H1 (cell line): Measurements from ENCODE around the gene TTLL5. TPM values are rescaled to one million over a fixed set of nuclear protein-coding genes. Genes with fewer than 3 reads are reported as not detected.

Experiments used
- CTCF ChIA-PET: fragments of 300-600 bp; sonication (Branson Sonifier 250); formaldehyde crosslinking; loops from one replicate; lab custom pipeline; 2021; ENCODE audit not compliant: partially characterized antibody; lab: Charles Lee
- POLR2A ChIA-PET: fragments of 300-600 bp; sonication (Branson Sonifier 250); formaldehyde crosslinking; loops from one replicate; lab custom pipeline; 2021; ENCODE audit warnings: inconsistent platforms; ENCODE audit not compliant: partially characterized antibody; lab: Charles Lee
- DNase-seq, 2 experiments: peaks; one replicate each; pipeline versions ENCODE4 v3.0.0 to v3.0.0-alpha.2; 2010 to 2022; ENCODE audit warnings: low spot score in 2 of 2, low read depth in 1 of 2, mixed read lengths in 1 of 2
- FAIRE-seq: peaks from 2 replicates; lab custom pipeline; 2011; peaks lifted over from hg19 to GRCh38; lab: Jason Lieb, UNC
- H2AFZ ChIP-seq: 2 replicates; pipeline ENCODE4 v1.8.1; 2012; ENCODE audit warnings: low read length, inconsistent platforms
- H2AK5ac ChIP-seq: 2 replicates; pipeline ENCODE4 v1.6.1; 2013; ENCODE audit warnings: low read depth, low read length
- H2BK120ac ChIP-seq: replicated peaks from 2 replicates; pipeline ENCODE3; 2013; ENCODE audit warnings: low read depth, low read length, inconsistent platforms
- H2BK12ac ChIP-seq: 2 replicates; pipeline ENCODE4 v1.6.1; 2013; ENCODE audit warnings: low read depth, low read length
- H2BK15ac ChIP-seq: 2 replicates; pipeline ENCODE4 v1.6.1; 2013; ENCODE audit warnings: low read length
- H2BK20ac ChIP-seq: 2 replicates; pipeline ENCODE4 v1.6.1; 2013; ENCODE audit warnings: low read length
- H2BK5ac ChIP-seq: 2 replicates; pipeline ENCODE4 v1.6.1; 2013; ENCODE audit warnings: low read depth, low read length
- H3K14ac ChIP-seq: 2 replicates; pipeline ENCODE4 v1.6.1; 2013; ENCODE audit warnings: inconsistent platforms; ENCODE audit not compliant: insufficient read length
- H3K18ac ChIP-seq: 2 replicates; pipeline ENCODE4 v1.6.1; 2013; ENCODE audit warnings: low read length; ENCODE audit errors: extremely low read depth
- H3K23ac ChIP-seq: 2 replicates; pipeline ENCODE4 v1.6.1; 2013; ENCODE audit warnings: inconsistent platforms; ENCODE audit not compliant: insufficient read length
- H3K23me2 ChIP-seq: 2 replicates; pipeline ENCODE4 v1.6.1; 2013; ENCODE audit warnings: low read depth, low read length
- H3K27ac ChIP-seq: 2 replicates; pipeline ENCODE4 v1.6.1; 2011; ENCODE audit warnings: low read depth, low read length, inconsistent platforms
- H3K27me3 ChIP-seq, 4 experiments: replicated peaks in 1 of 4; 1 replicate in 1 of 4; 2 replicates in 3 of 4; pipeline versions ENCODE4 v1.6.1 to v1.8.1; 2011 to 2013; ENCODE audit warnings: low read length in 3 of 4, mild to moderate bottlenecking in 3 of 4, inconsistent platforms in 2 of 4, mixed read lengths in 2 of 4, moderate library complexity in 1 of 4; ENCODE audit not compliant: control insufficient read depth in 3 of 4, insufficient read depth in 3 of 4; ENCODE audit errors: extremely low read depth in 1 of 4
- H3K36me3 ChIP-seq, 4 experiments: 2 replicates each; pipeline versions ENCODE4 v1.6.1 to v1.8.1; 2011 to 2013; ENCODE audit warnings: mild to moderate bottlenecking in 4 of 4, low read length in 3 of 4, moderate library complexity in 2 of 4, control low read depth in 1 of 4, inconsistent platforms in 1 of 4; ENCODE audit not compliant: insufficient read depth in 4 of 4, control insufficient read depth in 2 of 4
- H3K4ac ChIP-seq: replicated peaks from 2 replicates; pipeline ENCODE3; 2013; ENCODE audit warnings: low read length, low read depth, mixed read lengths, inconsistent platforms; ENCODE audit not compliant: insufficient read length
- H3K4me1 ChIP-seq, 4 experiments: replicated peaks in 1 of 4; 1 replicate in 1 of 4; 2 replicates in 3 of 4; pipeline versions ENCODE4 v1.6.1 to v1.8.1; 2011 to 2013; ENCODE audit warnings: low read length in 3 of 4, inconsistent platforms in 2 of 4, mixed read lengths in 1 of 4; ENCODE audit not compliant: insufficient read depth in 4 of 4, control insufficient read depth in 3 of 4
- H3K4me2 ChIP-seq, 2 experiments: 2 replicates each; pipeline versions ENCODE4 v1.6.1 to v1.8.1; 2011 to 2013; ENCODE audit warnings: low read depth in 2 of 2, low read length in 2 of 2, control low read depth in 1 of 2, inconsistent platforms in 1 of 2, mild to moderate bottlenecking in 1 of 2; ENCODE audit not compliant: insufficient read depth in 1 of 2
- H3K4me3 ChIP-seq, 4 experiments: fragments of 200-600, 300-600 bp in 1 of 4; sonication (generic), shearing (Covaris generic), sonication (Bioruptor Twin) in 1 of 4; 2 replicates each; pipeline versions ENCODE4 v1.5.1 to v1.8.1; 2011 to 2016; ENCODE audit warnings: low read length in 4 of 4, low read depth in 3 of 4, control low read depth in 2 of 4, inconsistent platforms in 2 of 4, mild to moderate bottlenecking in 2 of 4, mixed read lengths in 1 of 4, moderate library complexity in 1 of 4; ENCODE audit not compliant: insufficient read depth in 2 of 4; ENCODE audit errors: extremely low read depth in 1 of 4
- H3K56ac ChIP-seq: replicated peaks from 2 replicates; pipeline ENCODE3; 2013; ENCODE audit warnings: low read depth, mild to moderate bottlenecking, mixed read lengths, low read length, inconsistent platforms; ENCODE audit not compliant: insufficient read length
- H3K79me1 ChIP-seq: 2 replicates; pipeline ENCODE4 v1.6.1; 2013; ENCODE audit warnings: low read depth, low read length, control low read depth
- H3K79me2 ChIP-seq, 2 experiments: 2 replicates each; pipeline versions ENCODE4 v1.6.1 to v1.8.1; 2012 to 2013; ENCODE audit warnings: low read length in 2 of 2, mild to moderate bottlenecking in 2 of 2, inconsistent platforms in 1 of 2; ENCODE audit not compliant: insufficient read depth in 2 of 2, control insufficient read depth in 1 of 2
- H3K9ac ChIP-seq, 4 experiments: replicated peaks in 1 of 4; 1 replicate in 1 of 4; 2 replicates in 3 of 4; pipeline versions ENCODE4 v1.6.1 to v1.8.1; 2011 to 2013; ENCODE audit warnings: low read depth in 3 of 4, low read length in 3 of 4, control low read depth in 2 of 4, mild to moderate bottlenecking in 2 of 4, moderate library complexity in 2 of 4, inconsistent platforms in 1 of 4; ENCODE audit errors: extremely low read depth in 1 of 4
- H3K9me3 ChIP-seq, 2 experiments: 2 replicates each; pipeline versions ENCODE4 v1.6.1 to v1.8.1; 2012 to 2013; ENCODE audit warnings: mild to moderate bottlenecking in 2 of 2, moderate library complexity in 2 of 2, control low read depth in 1 of 2, inconsistent platforms in 1 of 2, low read depth in 1 of 2, low read length in 1 of 2, mixed read lengths in 1 of 2; ENCODE audit not compliant: insufficient read depth in 2 of 2
- H4K20me1 ChIP-seq, 2 experiments: replicated peaks in 1 of 2; 2 replicates each; pipeline versions ENCODE3 to v1.8.1; 2011 to 2013; ENCODE audit warnings: inconsistent platforms in 2 of 2, low read length in 2 of 2, mild to moderate bottlenecking in 1 of 2; ENCODE audit not compliant: insufficient read depth in 2 of 2, control insufficient read depth in 1 of 2
- H4K5ac ChIP-seq: 2 replicates; pipeline ENCODE4 v1.6.1; 2013; ENCODE audit warnings: low read length, low read depth, mixed read lengths, inconsistent platforms; ENCODE audit not compliant: insufficient read length
- H4K8ac ChIP-seq: 2 replicates; pipeline ENCODE4 v1.8.0; 2013; ENCODE audit warnings: mild to moderate bottlenecking, moderate library complexity, low read length, inconsistent platforms; ENCODE audit not compliant: insufficient read depth; ENCODE audit errors: extremely low read depth
- H4K91ac ChIP-seq: replicated peaks from 2 replicates; pipeline ENCODE3; 2013; ENCODE audit warnings: low read length, mixed read lengths, inconsistent platforms; ENCODE audit not compliant: insufficient read length
- ATF2 ChIP-seq: IDR thresholded peaks from 2 replicates; pipeline ENCODE4 v1.6.1; 2012; ENCODE audit warnings: low read length, inconsistent platforms
- ATF3 ChIP-seq: IDR thresholded peaks from 2 replicates; pipeline ENCODE4 v1.6.1; 2011; ENCODE audit warnings: low read depth, mild to moderate bottlenecking, low read length; ENCODE audit not compliant: insufficient read depth
- BACH1 ChIP-seq: IDR thresholded peaks from 2 replicates; pipeline ENCODE4 v1.6.1; 2012; ENCODE audit warnings: low read length, improper control_type of control experiment
- CREB1 ChIP-seq: IDR thresholded peaks from 2 replicates; pipeline ENCODE4 v1.6.1; 2012; ENCODE audit warnings: inconsistent platforms
- EP300 ChIP-seq, 2 experiments: IDR thresholded peaks; 1 replicate in 1 of 2; 2 replicates in 1 of 2; pipeline ENCODE4 v1.6.1; 2011 to 2012; ENCODE audit warnings: low read depth in 2 of 2, low read length in 2 of 2, mild to moderate bottlenecking in 2 of 2, borderline replicate concordance in 1 of 2, inconsistent platforms in 1 of 2, moderate library complexity in 1 of 2
- GTF2F1 ChIP-seq: IDR thresholded peaks from 2 replicates; pipeline ENCODE4 v1.6.1; 2012; ENCODE audit warnings: low read depth, low read length, improper control_type of control experiment, borderline replicate concordance
- KDM5A ChIP-seq: fragments of 200-600 bp; IDR thresholded peaks from 2 replicates; pipeline ENCODE4 v1.7.1; 2012; ENCODE audit warnings: mild to moderate bottlenecking, low read length, inconsistent platforms, mixed read lengths
- POLR2A ChIP-seq, 2 experiments: IDR thresholded peaks; 1 replicate in 1 of 2; 2 replicates in 1 of 2; pipeline ENCODE4 v1.6.1; 2011; ENCODE audit warnings: low read depth in 2 of 2, low read length in 2 of 2, mild to moderate bottlenecking in 2 of 2; ENCODE audit errors: control extremely low read depth in 1 of 2
- SIN3A ChIP-seq, 2 experiments: IDR thresholded peaks in 1 of 2; conservative IDR thresholded peaks in 1 of 2; 2 replicates each; pipeline ENCODE4 v1.6.1; 2011 to 2012; ENCODE audit warnings: low read length in 2 of 2, improper control_type of control experiment in 1 of 2, low read depth in 1 of 2, mild to moderate bottlenecking in 1 of 2
- TAF7 ChIP-seq: optimal IDR thresholded peaks from 2 replicates; pipeline ENCODE3; 2011; ENCODE audit warnings: low read depth, mild to moderate bottlenecking, inconsistent platforms, low read length, moderate library complexity, borderline replicate concordance
- YY1 ChIP-seq: IDR thresholded peaks from 2 replicates; pipeline ENCODE4 v1.6.1; 2011; ENCODE audit warnings: low read depth, mild to moderate bottlenecking, low read length
- WGBS, 2 experiments: shearing (Covaris generic) in 1 of 2; methylation state at CpG; one replicate each; pipeline versions ENCODE4 v1.1.6 to v1.1.7; 2013 to 2015; ENCODE audit warnings: low lambda C conversion rate in 2 of 2, mixed read lengths in 2 of 2, inconsistent platforms in 1 of 2, low coverage in 1 of 2, missing lambda C conversion rate in 1 of 2; ENCODE audit not compliant: insufficient replicate concordance in 2 of 2, insufficient coverage in 1 of 2, insufficient read length in 1 of 2; ENCODE audit errors: extremely low coverage in 1 of 2, missing lambda C conversion rate in 1 of 2; 5-methylcytosine and 5-hydroxymethylcytosine counted together
- polyA plus RNA-seq, 7 experiments: library from polyadenylated mRNA; depleted of rRNA in 3 of 7; stranded (reverse) in 5 of 7; unstranded in 2 of 7; fragments of >200 nt in 5 of 7; fragments of 200-250 nt in 2 of 7; gene quantifications; 1 replicate in 5 of 7; 2 replicates in 1 of 7; 4 replicates in 1 of 7; pipeline versions ENCODE4 v1.2.1 to v1.2.3, GENCODE V29; 2011 to 2013; ENCODE audit warnings: missing spikeins in 2 of 7, mixed read lengths in 2 of 7
- total RNA-seq: library from RNA; stranded (reverse); fragmentation: NEBNext Ultra II Directional; extraction: Animal tissue kit (Norgen Biotek cat#: 25700); gene quantifications from 2 replicates; pipeline ENCODE4 v1.2.1, GENCODE V29; 2021

TTLL5 gene
- total and polyA plus RNA-seq, 2 of the 8 experiments (the other 6 are each of a cell fraction or from before 2014, with no cell fraction given): 16.1 to 45.9 TPM

GRCh38 chr14:75714991-75715390, 53.9 kb downstream of the TTLL5 start:
- no peak overlapping the region for H3K56ac ChIP-seq
- H2AFZ ChIP-seq: no peak overlapping the region
- FAIRE-seq: no peak
- no peaks in the 10 kb centered on the region for H3K9me3 ChIP-seq
- no peak overlapping the region for H2BK15ac ChIP-seq
- H3K36me3 ChIP-seq: peaks cover 2 to 10% (median 8%) of the 10 kb centered on the region in 4 experiments; a peak in 4 of 8 replicates
- no peak overlapping the region for H2AK5ac ChIP-seq
- no peaks in the 10 kb centered on the region for H3K23me2 ChIP-seq
- H3K27ac ChIP-seq: no peak overlapping the region
- CTCF ChIA-PET: interaction anchor here (1.3 kb wide), 1 partner anchor 15 kb away, joined by 4 read pairs; no protein-coding TSS in a partner anchor
- H3K14ac ChIP-seq: no peak overlapping the region
- H3K4ac ChIP-seq: no peak overlapping the region
- H3K27me3 ChIP-seq: no peaks in the 10 kb centered on the region
- no peak overlapping the region for H2BK5ac ChIP-seq
- H3K4me3 ChIP-seq: no peak overlapping the region
- no peak overlapping the region for H3K18ac ChIP-seq
- H3K9ac ChIP-seq: no peak overlapping the region
- H3K4me1 ChIP-seq: peaks cover 0 to 14% (median 5%) of the 10 kb centered on the region in 4 experiments; a peak in 6 of 7 replicates
- no peak overlapping the region for H3K4me2 ChIP-seq
- no peak for DNase-seq
- no peak overlapping the region for H4K8ac ChIP-seq
- H3K79me1 ChIP-seq: no peaks in the 10 kb centered on the region
- H4K5ac ChIP-seq: no peak overlapping the region
- no peak overlapping the region for H2BK12ac ChIP-seq
- POLR2A ChIA-PET: no interaction called here
- H4K91ac ChIP-seq: no peak overlapping the region
- H4K20me1 ChIP-seq: no peaks in the 10 kb centered on the region
- H2BK20ac ChIP-seq: no peak overlapping the region
- H2BK120ac ChIP-seq: no peak overlapping the region
- no peaks in the 10 kb centered on the region for H3K79me2 ChIP-seq
- no peak overlapping the region for H3K23ac ChIP-seq
- WGBS, 2 experiments: 90% methylated on average over 2 of the region's 2 CpGs; no CpG with 5 or more reads in 1 of the 2 experiments
- no peak for TF ChIP-seq KDM5A
- no peak for TF ChIP-seq GTF2F1
- TF ChIP-seq EP300 (IDR thresholded peaks at IDR 0.05; ENCODE audit: borderline replicate concordance in 1 of 2, low read depth in 2 of 2, low read length in 2 of 2): no peak
- no peak for TF ChIP-seq YY1
- TF ChIP-seq BACH1: no peak
- TF ChIP-seq POLR2A (IDR thresholded peaks at IDR 0.05; ENCODE audit: control extremely low read depth in 1 of 2, low read depth in 2 of 2, low read length in 2 of 2): no peak
- no peak for TF ChIP-seq ATF3
- no peak for TF ChIP-seq ATF2
- TF ChIP-seq CREB1: no peak
- TF ChIP-seq TAF7: no peak
- no peak for TF ChIP-seq SIN3A (conservative IDR thresholded peaks at IDR 0.05 in 1 of 2, IDR thresholded peaks at IDR 0.05 in 1 of 2; ENCODE audit: low read depth in 1 of 2, low read length in 2 of 2)
